Fibroblast of skin of left quadriceps (primary cell): ENCODE data around the gene PPP1R7.
A peak's percentile ranks its signal among the peaks of the same experiment; 100 is the strongest.

Source experiments
- DNase-seq, 2 experiments: peaks; one replicate each; pipeline ENCODE4 v3.0.0-alpha.2; 2013; ENCODE audit warnings: low read depth in 2 of 2

The PPP1R7 gene

DNA sequence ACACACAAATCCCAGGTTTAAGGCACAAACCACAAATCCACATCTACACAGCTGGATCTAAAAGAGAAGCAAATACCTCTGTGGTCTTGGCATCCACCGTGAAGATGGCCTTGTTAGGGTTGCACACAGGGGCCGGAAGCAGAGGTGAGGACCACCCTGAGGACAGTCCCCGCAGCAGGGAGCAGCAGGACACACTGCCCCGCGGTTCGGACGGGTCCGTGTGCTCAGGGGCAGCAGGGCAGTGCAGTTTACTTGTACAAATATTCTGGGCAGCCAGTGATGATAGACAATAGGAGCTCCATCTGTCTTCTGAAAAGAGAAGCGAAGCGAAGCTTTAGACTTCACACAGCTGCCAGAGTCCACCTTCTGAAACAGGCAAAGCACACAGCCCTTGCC lies 9.8 kb upstream of the PPP1R7 start:
- no peak for DNase-seq

DNA sequence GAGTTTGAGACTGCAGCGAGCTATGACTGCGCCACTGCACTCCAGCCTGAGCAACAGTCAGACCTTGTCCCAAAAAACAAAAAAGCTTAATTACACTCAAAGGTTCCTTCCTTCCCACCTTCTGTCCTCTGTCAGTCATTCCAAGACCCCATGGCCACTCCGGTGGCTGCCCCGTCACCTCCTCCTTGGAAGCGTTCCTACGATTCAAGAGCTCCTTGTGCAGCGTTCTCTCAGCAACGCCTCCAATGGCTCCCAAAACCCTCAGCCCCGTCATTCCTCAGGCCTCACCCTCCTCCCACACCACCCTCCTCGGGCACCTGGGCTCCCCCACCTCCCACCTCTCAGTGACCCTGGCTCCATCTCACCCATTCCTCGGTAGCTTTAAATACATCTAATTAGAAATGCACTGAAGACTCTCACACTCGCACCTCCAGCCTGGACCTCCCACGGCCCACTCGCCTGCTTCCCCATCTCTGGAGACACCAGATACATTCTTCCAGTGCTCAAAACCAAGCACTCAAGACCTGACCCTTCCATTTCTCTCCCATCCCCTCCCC lies 9.0 kb upstream of the PPP1R7 start:
- DNase-seq, result no peak

GRCh38 chr2:241142063-241142462 lies 8.2 kb upstream of the PPP1R7 start:
- no peak for DNase-seq

GRCh38 chr2:241142593-241142992 lies 7.7 kb upstream of the PPP1R7 start:
- DNase-seq, result no peak

- DNase-seq, result no peak
Measured at GRCh38 chr2:241146286-241146685, 4.0 kb upstream of the PPP1R7 start.

GRCh38 chr2:241147336-241147735 lies 2.9 kb upstream of the PPP1R7 start:
- DNase-seq, result no peak

- no peak for DNase-seq
Measured at GRCh38 chr2:241148239-241148638, 2.0 kb upstream of the PPP1R7 start.

GRCh38 chr2:241148891-241149674 lies 1.2 kb upstream of the PPP1R7 start, which contains the start of gene PASK:
Gene PASK, minus strand, starts transcription at chr2:241149472. Its CDS starts 6,440 bp downstream, at chr2:241143032.
- DNase-seq, result peak; percentile 74 to 79

DNA sequence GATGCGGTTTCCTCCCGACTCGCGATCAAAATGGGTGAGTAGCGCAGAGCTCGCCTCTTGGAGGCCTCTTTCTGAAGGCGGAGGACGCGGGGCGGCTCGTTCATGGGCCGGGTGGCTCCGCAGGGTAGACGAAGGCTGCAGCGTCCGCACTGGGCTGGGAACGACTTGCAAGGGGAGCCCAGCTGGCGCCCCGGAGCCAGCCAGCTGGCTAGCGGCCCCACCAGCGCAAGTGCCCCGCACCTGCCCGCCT lies 667 bp upstream of the PPP1R7 start:
- DNase-seq, result no peak

- no peak for DNase-seq
Measured at GRCh38 chr2:241150660-241151530, 628 bp downstream of the PPP1R7 start.

GRCh38 chr2:241151934-241152660 lies 1.8 kb downstream of the PPP1R7 start:
- no peak for DNase-seq

DNA sequence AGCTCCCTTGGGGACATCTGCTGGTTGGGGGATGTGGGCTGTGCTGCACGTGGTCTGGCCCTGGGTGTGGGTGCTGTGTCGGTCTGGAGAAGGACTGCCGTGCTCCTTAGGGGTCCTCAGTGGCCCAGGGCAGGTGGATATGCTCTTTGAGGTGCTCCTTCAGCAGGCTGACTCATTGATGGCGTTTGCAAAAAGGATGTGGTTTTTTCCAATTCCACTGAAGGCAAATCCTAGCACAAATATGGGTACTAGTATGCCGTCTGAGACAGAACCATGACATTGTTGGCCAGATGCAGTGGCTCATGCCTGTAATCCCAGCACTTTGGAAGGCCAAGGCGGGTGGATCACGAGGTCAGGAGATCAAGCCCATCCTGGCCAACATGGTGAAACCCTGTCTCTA lies 3.3 kb downstream of the PPP1R7 start:
- no peak for DNase-seq

GRCh38 chr2:241154915-241155314 lies 4.6 kb downstream of the PPP1R7 start:
- DNase-seq, result no peak

DNA sequence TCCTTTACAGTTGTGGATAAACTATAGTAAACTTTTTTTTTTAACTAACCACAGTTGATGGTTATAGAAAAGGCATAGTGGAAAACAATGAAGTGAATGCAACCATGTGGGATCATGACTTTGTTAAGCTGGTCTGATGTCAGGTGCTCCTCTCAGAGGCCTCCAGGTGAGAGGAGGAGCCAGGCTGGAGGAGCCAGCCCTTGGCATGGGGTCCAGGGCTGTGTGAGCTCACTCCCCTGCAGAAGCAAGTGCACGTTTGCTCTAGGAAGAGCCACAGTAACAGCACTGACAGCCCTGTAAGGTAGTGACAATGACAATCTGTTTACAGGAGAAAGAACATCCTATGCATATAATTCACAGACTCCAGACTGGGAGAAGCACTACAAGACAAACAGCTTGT lies 5.7 kb downstream of the PPP1R7 start:
- DNase-seq, result no peak

DNA sequence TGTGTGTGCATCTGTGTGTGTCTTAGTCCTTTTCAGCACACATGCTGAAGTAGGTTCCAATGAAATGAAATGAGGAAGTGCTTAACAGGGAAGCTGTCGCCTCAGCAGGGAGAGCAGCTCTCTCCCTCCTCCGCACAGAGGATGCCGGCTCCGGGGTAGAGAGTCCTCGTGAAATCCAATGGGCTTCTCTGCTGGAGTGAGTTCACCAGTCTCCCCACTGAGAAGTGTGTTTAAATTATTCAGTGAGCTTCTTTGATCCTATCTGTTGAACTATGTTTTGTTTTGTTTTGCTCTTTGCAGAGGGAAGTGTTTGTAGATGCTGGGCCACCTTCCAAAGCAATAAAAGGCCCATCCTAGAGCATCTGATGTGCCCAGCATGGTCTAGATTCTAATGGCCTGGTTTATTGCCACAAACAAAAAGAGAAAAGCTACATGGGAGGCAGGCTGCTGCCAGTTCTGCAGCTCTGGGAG lies 6.7 kb downstream of the PPP1R7 start:
- no peak for DNase-seq

- DNase-seq, result no peak
Measured at GRCh38 chr2:241157841-241158545, 7.7 kb downstream of the PPP1R7 start.

DNA sequence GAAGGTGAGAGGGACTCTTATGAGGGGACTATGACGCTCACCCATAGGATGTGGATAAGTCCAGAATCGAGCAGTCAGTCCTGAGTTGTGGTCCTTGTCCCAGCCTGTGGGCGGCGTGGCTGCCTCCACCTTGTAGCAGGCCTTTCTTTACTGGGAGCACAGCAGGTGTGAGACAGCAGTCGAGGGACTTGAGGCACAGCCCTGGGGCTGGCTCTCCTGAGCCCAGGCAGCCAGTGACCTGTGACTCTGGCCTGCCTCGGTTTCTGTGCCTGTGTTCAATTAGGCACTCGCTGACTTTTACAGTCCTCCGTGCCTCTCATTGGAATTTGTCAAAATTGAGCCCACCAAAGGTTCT lies 8.3 kb downstream of the PPP1R7 start:
- DNase-seq, result no peak

DNA sequence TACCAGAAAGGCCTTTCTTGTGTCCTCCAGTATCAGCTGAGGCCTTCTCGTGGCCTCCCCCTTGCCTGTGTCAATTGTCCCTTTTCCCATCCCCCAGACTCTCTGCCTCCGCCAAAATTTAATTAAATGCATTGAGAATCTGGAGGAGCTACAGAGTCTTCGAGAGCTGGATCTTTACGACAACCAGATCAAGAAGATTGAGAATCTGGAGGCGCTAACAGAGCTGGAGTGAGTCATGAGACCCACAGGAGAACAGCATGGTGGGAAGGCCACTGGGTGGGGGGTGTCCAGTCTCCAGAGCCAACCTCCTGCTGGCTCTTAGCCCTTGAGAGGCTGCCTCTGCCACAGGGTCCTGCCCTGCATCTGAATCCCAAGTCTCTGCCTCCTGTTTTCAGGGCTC lies 8.8 kb downstream of the PPP1R7 start:
- DNase-seq, result no peak

DNA sequence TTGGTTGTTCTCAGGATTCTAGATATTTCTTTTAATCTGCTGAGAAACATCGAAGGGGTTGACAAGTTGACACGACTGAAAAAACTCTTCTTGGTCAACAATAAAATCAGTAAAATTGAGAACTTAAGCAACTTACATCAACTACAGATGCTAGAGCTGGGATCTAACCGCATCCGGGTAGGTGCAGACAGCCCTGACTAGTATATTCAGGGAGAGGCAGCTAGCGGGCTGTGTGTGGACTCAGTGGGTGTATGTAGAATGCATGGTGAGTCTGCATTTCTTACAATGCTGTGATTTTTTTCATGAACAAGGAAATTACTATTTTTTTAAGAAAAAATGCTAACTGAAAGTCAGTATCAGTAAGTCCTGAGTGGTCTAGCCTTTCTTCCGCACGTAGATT lies 10.1 kb downstream of the PPP1R7 start:
- no peak for DNase-seq

DNA sequence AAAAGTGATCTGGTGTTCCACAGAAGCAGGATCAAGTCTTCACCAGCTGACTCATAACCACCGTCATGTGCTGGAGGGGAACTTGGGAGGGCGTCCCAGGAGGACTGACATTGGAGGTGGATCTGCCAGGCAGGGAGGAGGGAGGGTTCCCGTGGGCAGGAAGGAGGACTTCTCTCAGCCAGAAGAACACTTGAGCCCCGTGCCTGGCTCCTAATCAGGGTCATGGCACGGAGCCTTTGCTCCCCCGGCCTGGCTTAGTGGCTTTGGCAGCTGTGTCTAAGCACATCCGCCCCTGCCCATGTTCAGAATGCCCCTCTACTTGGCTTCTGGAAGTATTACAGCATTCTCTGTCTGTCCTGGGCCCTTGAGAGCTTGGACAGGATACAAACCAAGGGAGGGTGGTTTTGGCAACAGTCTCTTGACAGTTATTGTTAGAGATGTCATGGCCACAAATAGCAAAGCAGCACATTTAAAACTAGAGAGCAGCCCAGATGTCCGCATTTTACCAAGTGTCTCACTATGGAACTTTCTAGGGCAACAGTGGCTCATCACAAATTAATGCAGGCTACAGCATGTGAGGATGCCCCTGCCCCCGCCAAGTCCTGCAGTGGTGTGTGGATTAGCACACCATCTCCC lies 11.5 kb downstream of the PPP1R7 start:
- peak in 1 of 2 experiments; percentile 21 for DNase-seq

DNA sequence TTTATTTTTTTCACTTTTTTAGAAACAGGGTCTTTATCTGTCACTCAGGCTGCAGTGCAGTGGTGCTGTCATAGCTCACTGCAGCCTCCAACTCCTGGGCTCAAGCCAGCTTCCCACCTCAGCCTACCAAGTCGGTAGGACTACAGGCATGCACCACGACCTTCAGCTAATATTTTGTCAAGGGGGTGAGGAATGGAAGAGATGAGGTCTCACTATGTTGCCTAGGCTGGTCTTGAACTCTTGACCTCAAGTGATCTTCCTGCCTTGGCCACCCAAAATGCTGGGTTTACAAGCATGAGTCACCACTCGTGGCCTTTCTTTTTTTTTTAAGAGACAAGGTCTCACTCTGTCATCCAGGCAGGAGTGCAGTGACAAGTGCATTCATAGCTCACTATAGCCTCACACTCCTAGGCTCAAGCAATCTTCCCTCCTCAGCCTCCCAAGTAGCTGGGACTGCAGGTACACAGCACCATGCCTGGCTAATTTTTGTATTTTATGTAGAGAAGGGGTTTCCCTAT lies 13.4 kb downstream of the PPP1R7 start:
- DNase-seq, result no peak
